Measurements from ENCODE around the gene IGFALS. TPM values are rescaled to one million over a fixed set of nuclear protein-coding genes. Genes with fewer than 3 reads are reported as not detected.

Gene IGFALS
- total RNA-seq, 3 donors from 2014 or later: 0.51 to 1.9 (median 1.8) TPM

DNA sequence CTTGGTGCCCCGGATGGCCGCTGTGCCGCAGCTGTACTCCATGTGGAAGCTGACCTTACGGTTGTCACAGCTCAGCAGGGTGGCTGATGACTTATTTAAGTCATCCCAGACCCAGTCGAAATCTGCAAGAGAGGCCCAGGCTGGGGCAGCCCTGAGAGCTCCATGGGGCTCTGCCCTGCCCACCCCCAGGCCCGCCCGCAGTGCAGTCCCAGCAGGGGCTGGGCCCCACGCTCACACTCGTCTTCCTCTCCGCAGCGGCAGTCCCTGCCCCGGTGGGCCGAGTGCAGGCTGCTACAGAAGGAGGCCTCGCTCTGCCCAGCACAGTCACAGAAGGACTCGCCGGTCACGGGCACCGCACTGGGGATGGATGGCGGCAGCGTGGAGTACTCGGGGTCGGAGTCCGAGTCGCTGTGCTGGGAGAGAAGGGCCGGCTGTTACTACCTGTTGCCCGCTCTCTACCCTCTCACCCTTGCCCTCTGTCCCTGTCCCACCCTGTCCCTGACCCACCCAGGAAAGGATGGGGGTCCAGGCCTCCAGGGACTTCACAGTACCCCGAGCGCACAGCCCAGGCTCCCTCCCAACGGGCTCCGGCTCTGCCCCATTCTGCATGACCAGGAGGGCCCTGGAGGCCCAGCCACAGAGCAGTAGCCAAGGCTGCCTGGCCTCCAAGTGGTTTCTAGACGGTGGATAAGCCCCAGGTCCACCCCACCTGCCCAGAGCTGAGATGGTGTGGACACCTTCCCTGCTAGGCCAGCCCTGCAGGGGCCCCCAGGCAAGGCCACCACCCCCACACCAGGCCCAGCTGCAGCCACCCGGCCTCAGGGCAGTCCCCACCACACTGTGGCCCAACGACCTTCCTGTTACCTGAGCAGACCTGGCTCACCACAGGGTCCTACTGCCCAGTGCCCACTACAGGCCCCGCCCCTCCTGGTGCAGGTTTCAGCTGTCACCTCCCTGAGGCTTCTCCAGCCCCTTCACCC, 15.0 kb downstream of the IGFALS start:
- TF ChIP-seq, protein P1, sequence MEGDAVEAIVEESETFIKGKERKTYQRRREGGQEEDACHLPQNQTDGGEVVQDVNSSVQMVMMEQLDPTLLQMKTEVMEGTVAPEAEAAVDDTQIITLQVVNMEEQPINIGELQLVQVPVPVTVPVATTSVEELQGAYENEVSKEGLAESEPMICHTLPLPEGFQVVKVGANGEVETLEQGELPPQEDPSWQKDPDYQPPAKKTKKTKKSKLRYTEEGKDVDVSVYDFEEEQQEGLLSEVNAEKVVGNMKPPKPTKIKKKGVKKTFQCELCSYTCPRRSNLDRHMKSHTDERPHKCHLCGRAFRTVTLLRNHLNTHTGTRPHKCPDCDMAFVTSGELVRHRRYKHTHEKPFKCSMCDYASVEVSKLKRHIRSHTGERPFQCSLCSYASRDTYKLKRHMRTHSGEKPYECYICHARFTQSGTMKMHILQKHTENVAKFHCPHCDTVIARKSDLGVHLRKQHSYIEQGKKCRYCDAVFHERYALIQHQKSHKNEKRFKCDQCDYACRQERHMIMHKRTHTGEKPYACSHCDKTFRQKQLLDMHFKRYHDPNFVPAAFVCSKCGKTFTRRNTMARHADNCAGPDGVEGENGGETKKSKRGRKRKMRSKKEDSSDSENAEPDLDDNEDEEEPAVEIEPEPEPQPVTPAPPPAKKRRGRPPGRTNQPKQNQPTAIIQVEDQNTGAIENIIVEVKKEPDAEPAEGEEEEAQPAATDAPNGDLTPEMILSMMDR (IDR thresholded peaks at IDR 0.05): no peak
- H3K4me1 ChIP-seq (ENCODE audit: low read depth): peaks cover 27% of the 10 kb centered on the region
- H3K36me3 ChIP-seq (ENCODE audit: low read depth): peaks cover 9% of the 10 kb centered on the region
- no peaks in the 10 kb centered on the region for H3K9me3 ChIP-seq
- DNase-seq (peak in 1 of 3 donors; percentile 34), ATAC-seq (no peak)
- intact Hi-C loops (cut with DNase I, micrococcal nuclease): no loop called here
- no peak overlapping the region for H3K4me3 ChIP-seq

DNA sequence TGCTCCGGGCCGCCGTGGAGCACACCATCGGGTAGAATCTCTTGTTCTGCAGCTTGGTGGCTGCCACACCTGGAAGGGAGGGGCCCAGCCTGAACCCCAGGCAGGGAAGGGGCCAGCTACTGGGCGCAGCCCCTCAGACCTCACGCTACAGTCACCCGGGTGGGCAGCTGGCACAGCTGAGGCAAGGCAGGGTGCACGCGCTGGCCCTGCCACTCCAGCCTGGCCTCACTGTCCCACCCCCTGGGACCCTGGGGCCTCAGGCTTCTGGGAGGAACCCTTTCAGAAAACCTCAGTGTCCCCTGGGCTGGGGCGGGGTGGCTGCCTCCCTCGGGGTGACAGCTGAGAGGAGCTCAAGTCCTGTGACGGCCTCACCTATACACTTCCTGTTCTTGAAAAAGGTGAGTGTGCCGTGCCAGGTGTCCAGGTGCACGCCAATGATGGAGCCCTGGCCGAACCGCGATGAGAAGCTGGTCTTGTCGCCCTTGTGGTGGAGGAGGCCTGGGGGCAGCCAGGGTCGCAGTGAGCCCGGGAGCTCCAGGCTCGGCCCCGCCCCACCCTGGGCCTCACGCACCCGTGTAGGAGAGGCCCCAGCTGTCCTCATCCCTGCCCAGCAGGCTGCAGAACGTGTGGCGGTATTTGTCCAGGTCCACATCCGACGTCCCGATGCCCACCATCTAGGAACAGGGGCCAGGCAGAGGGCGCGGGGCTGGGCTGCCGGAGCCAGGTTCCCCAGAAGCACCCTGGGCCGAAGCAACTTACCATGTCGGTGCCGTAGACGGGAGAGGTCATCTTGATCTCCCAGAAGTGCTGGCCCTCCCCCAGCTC, 15.9 kb downstream of the IGFALS start:
- H3K36me3 ChIP-seq (ENCODE audit: low read depth): peaks cover 8% of the 10 kb centered on the region
- no peak for ATAC-seq

DNA sequence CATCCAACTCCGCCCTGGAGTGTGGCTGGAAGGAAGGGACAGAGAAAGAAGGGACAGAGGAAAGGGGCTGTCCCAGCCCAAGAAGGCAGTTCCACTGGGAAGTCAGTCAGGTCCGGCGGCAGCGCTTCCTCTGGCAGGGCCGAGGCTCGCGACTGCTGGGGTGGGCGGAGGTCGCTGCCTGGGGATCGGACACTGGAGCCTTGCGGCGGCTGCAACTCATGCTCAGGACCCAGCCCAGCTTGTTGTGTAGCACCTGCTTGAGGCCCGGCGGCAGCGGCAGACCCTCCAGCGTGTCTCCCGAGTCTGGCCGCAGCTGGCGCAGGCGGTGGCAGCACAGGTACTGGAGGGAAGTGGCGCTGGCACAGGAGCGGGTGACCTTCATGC, 16.5 kb downstream of the IGFALS start:
- TF ChIP-seq, protein P1 (IDR thresholded peaks at IDR 0.05): no peak
- intact Hi-C loops (cut with DNase I, micrococcal nuclease): no loop called here
- DNase-seq (no peak), ATAC-seq (no peak)
- Histone ChIP-seq H3K4me1 (ENCODE audit: low read depth) (peaks cover 24% of the 10 kb centered on the region), H3K4me3 (no peak overlapping the region), H3K9me3 (no peaks in the 10 kb centered on the region), H3K36me3 (ENCODE audit: low read depth) (peaks cover 5% of the 10 kb centered on the region)

More for the DNA sequence above, 15.9 kb downstream of the IGFALS start:
- H3K4me1 ChIP-seq (ENCODE audit: low read depth): peaks cover 25% of the 10 kb centered on the region
- peak in 1 of 3 donors; percentile 39 for DNase-seq
- H3K9me3 ChIP-seq: no peaks in the 10 kb centered on the region
- TF ChIP-seq, protein P1 (IDR thresholded peaks at IDR 0.05): no peak
- H3K4me3 ChIP-seq: no peak overlapping the region
- intact Hi-C loops (cut with DNase I, micrococcal nuclease): no loop called here

DNA sequence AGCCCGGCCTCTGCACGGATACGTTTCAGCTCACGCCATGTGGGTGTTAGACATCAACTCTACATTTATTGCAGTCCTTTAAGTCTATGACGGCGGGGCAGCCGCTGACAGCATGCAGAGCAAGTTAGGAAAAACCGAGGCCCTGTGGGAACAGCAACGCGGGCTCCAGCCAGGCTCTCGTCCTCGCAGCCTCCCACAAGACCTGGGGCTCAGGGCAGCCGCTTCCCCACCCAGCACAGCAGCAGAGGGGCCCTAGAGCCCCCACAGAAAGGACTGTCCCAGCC, 16.9 kb downstream of the IGFALS start:
- no peaks in the 10 kb centered on the region for H3K9me3 ChIP-seq
- intact Hi-C loops (cut with DNase I, micrococcal nuclease): no loop called here
- H3K4me3 ChIP-seq: no peak overlapping the region
- DNase-seq (no peak), ATAC-seq (no peak)
- TF ChIP-seq, protein P1 (IDR thresholded peaks at IDR 0.05): no peak
- peaks cover 5% of the 10 kb centered on the region for H3K36me3 ChIP-seq (ENCODE audit: low read depth)
- peaks cover 26% of the 10 kb centered on the region for H3K4me1 ChIP-seq (ENCODE audit: low read depth)

DNA sequence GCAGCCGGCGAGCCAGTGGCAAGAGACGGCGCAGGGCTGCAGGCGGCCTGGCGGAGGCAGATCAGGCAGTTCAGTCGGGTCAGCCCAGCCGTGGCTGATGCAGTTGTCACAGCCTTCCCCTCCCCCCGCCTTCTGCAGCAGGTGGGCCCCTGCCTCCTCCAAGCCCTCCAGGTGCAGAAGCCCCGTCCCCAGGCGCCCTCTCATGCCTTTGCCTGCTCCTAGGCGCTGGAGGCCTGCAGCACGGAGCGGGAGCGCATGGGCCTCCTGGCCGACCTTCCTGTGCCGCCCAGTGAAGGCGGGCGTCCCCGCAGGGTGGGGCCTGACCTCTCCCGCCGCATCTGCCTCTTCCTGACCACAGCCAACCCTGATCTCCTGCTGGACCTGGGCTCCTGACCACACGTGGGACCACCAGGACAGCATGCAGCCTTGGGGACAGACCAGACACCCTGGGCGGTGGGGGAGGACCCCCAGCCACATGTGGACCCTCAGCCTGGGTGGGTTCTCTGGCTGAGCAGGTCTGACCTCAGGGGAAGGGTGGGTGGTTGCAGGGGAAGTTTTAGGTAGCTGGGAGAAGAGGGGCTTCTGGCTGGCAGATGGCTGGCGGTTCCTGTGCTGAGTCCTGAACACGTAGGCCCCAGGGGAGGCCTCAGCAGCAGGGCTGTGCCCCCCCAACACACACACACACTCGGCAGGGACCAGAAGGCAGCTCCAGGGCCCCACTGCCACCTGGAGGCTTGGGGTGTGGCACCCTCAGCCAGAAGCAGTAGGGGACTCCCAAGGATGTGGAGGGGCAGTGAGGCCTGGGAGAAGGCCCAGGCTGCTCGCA, 17.4 kb downstream of the IGFALS start:
- peaks cover 21% of the 10 kb centered on the region for H3K4me1 ChIP-seq (ENCODE audit: low read depth)
- DNase-seq: no peak
- peaks cover 5% of the 10 kb centered on the region for H3K36me3 ChIP-seq (ENCODE audit: low read depth)
- intact Hi-C loops (cut with DNase I, micrococcal nuclease): no loop called here
- TF ChIP-seq, protein P1 (IDR thresholded peaks at IDR 0.05): no peak
- no peak for ATAC-seq
- no peak overlapping the region for H3K4me3 ChIP-seq
- H3K9me3 ChIP-seq: no peaks in the 10 kb centered on the region
